Measurements from ENCODE around the gene CLASRP. TPM values are rescaled to one million over a fixed set of nuclear protein-coding genes. Genes with fewer than 3 reads are reported as not detected.
"Not testable (repeated sequence)": the region's sequence is repeated elsewhere in the genome, so short reads cannot be mapped to it uniquely, and the experiment has no call there.

Gene CLASRP, protein sequence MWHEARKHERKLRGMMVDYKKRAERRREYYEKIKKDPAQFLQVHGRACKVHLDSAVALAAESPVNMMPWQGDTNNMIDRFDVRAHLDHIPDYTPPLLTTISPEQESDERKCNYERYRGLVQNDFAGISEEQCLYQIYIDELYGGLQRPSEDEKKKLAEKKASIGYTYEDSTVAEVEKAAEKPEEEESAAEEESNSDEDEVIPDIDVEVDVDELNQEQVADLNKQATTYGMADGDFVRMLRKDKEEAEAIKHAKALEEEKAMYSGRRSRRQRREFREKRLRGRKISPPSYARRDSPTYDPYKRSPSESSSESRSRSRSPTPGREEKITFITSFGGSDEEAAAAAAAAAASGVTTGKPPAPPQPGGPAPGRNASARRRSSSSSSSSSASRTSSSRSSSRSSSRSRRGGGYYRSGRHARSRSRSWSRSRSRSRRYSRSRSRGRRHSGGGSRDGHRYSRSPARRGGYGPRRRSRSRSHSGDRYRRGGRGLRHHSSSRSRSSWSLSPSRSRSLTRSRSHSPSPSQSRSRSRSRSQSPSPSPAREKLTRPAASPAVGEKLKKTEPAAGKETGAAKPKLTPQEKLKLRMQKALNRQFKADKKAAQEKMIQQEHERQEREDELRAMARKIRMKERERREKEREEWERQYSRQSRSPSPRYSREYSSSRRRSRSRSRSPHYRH
- total RNA-seq, result 51.8 and 91.3 TPM in 2 replicates
- 48.7 TPM for polyA plus RNA-seq (2012)

DNA sequence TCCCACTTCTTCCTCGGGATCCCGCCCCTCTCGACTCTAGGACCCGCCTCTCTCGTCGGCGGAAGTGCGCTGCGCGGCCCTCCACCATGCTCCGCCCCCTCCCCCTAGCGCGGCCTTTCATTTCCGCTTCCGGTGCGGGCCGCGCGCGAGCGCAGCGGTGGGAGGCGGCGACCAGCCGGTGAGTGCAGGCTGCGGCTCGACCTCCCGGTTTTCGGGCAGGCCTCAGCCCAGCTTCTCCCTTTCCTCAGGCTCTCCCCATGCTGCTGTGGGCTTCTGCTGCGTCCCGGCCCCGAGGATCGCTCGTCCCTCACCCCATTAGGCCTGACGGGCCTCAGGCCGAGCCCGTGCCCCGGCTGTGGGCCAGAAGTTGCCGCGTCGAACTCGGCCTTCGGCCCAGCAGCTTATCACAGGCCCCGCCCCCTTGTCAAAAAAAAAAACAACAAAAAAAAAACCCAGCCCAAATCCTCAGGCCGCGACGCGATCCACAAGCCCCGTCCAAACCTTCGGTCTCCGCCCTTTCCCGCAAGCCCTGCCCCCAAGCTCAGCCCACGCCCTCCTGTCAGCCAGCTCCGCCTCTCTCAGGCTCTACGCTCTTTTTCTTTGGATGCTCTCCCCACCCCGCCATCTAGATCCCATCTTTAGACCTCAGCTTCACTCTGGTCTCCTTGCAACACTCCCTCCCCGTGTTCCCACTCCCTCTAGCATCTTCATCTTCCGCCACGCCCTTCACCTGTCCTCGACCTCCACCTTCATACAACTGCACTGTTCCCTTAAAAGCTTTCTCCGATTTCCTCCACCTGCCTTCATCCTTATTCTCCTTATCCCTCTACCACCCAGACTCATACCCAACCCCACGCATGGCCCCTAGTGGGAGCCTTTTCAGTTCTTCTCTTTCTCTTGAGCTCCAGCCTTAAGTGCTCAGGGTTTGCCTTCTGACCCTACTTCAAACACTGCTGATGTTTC lies at the start of gene CLASRP:
Gene CLASRP, plus strand, starts transcription at position 115 of the 963 bp plus-strand sequence. CDS start 1,168 bp downstream, outside the sequence.
- peak; percentile 90 for DNase-seq (ENCODE audit: low read depth)

DNA sequence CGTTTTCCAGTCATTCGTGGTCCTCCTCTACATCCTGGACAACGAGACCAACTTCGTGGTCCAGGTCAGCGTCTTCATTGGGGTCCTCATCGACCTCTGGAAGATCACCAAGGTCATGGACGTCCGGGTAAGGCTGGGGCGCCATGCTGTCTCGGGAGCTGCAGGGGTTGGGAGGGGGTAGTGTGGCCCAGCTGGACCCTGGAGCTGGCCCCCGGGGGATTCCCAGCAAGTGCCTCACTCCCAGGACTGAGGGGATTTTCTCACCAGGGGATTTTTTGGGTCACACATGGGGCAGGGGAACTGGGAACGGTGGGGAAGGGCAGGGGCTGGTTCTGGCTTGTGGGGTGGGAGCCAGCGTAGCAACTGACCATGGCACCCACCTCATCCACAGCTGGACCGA lies 48.4 kb upstream of the CLASRP start:
- DNase-seq (ENCODE audit: low read depth), result no peak

DNA sequence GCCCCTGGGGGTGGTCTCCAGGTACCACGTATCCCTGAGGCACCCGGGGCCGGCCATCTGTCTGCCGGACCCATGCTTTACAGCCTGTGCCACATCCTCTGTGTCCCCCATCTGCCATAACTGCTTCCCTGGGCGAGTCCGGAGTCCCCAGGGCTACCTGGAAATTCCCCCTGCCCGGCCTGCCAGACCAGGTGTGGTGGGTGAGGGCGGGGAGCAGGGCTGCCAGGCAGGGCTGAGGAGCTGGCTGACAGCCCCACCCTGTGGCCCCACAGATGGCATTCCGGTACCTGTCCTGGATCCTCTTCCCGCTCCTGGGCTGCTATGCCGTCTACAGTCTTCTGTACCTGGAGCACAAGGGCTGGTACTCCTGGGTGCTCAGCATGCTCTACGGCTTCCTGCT lies 47.9 kb upstream of the CLASRP start:
- no peak for DNase-seq (ENCODE audit: low read depth)

DNA sequence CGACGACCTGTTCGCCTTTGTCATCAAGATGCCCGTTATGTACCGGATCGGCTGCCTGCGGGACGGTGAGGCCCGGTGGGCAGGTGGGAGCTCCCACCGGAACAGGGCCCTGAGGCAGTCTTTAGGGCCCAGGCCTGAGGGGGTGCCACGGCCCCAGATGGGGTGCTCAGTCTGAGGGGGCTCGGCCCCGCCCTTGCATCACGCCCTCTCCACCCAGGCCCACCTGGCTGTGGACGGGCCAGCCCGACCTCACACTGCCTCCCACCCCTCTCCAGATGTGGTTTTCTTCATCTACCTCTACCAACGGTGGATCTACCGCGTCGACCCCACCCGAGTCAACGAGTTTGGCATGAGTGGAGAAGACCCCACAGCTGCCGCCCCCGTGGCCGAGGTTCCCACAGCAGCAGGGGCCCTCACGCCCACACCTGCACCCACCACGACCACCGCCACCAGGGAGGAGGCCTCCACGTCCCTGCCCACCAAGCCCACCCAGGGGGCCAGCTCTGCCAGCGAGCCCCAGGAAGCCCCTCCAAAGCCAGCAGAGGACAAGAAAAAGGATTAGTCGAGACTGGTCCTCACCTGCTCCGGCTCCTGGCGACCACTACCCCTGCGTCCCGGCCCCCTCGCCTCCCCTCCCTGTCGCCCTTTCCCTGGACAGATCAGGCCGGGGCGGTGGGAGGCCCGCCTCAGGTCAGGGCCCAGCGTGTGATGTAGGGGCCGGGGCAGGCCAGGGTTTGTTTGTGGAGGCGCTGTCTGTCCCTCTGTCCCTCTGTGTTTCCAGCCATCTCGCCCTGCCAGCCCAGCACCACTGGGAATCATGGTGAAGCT lies 46.3 kb upstream of the CLASRP start:
- no peak for DNase-seq (ENCODE audit: low read depth)

DNA sequence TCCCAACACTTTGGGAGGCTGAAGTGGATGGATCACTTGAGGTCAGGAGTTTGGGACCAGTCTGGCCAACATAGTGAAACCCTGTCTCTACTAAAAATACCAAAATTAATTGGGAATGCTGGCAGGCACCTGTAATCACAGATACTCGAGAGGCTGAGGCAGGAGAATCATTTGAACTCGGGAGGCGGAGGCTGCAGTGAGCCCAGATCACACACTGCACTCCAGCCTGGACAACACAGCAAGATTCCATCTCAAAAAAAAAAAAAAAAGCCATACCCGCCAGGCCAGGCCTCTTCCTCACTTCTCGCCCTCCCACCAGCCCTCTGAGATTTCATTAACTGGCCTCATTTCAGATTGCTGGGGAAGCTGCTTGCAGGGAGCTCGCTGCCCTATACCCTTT lies 45.3 kb upstream of the CLASRP start:
- no peak for DNase-seq (ENCODE audit: low read depth)

DNA sequence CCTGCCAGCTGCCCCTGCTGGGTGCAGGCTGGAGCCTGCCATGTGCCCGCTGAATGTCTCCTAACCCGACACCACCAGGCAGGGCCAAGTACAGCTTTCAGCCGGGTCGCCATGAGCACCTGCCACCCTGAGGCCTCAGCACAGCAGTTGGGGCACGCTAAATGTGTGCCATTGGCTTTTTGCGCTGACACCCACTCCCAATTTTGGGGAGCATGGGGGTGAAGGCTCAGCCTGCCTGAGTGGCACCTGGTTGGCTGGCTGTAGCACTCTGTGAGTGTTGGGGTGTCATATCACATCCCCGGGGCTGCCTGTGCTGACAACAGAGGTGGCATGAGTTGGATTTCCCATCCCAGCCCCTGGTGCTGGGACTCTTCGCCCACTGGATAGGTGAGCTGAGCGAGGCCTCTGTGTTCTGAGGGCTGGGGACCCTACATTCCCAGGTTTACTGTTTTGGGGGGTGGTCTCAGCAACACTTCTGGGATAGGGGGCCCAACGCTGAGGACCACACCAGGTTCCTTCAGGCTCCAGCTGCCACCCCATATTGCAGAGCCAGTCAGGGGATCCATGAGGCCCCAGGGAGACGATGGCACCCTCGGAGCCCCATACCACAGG lies 44.8 kb upstream of the CLASRP start:
- DNase-seq (ENCODE audit: low read depth), result peak; percentile 59

DNA sequence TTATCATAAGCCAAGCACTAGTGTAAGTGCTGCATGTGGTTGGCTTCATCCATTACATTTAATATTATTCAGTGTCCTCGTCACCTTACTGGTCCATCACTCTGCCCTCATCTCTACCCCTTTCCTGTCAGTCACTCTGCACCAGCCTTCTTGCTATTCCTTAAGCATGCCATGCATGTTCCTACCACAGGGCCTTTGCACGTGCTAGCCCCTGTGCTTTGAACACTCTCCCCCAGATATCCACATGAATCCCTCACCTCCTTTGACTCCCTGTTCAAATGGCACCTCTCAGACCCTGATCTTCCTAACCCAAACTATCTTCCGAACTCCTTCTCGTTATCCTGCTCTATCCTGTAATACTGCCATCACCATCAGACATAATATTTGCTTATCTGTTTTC lies 40.8 kb upstream of the CLASRP start:
- DNase-seq (ENCODE audit: low read depth), result no peak

DNA sequence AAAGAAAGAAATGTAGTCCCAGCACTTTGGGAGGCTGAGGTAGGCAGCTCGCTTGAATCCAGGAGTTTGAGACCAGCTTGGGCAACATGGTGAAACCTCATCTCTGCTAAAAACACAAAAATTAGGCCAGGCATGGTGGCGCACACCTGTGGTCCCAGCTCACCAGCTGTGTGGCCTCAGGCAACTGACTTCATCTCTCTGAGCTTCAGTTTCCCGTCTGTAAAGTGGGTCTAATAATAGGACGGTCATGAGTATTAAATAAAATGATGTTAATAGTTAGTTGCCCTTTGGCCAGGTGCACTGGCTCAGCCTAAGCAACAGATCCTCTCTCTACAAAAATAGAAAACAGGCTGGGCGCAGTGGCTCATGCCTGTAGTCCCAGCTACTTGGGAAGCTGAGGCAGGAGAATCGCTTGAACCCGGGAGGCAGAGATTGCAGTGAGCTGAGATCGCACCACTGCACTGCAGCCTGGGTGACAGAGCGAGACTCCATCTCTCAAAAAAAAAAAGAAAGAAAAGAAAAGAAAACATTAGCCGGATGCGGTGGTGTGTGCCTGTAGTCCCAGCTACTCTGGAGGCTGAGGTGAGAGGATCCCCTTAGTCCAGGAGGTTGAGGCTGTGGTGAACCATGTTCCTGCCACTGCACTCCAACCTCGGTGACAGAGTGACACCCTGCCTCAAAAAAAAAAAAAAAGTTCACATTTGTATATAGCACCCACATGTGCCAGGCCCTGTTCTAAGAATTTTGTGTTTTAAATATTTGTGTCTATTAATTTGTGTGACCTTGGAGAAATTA lies 39.5 kb upstream of the CLASRP start:
- DNase-seq (ENCODE audit: low read depth), result peak; percentile 41

DNA sequence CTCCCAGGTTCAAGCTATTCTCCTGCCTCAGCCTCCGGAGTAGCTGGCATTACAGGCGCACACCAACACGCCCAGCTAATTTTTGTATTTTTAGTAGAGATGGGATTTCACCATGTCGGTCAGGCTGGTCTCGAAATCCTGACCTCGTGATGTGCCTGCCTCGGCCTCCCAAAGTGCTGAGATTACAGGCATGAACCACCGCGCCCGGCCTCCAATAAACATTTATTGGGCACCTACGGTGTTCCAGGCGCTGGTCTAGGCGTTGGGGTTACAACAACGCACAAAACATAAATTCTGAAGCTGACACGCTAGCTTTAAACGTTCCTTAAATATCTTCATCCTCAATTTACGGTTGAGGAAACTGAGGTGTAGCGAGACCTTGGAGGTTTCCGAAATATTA lies 38.2 kb upstream of the CLASRP start:
- DNase-seq (ENCODE audit: low read depth), result not testable (repeated sequence)

DNA sequence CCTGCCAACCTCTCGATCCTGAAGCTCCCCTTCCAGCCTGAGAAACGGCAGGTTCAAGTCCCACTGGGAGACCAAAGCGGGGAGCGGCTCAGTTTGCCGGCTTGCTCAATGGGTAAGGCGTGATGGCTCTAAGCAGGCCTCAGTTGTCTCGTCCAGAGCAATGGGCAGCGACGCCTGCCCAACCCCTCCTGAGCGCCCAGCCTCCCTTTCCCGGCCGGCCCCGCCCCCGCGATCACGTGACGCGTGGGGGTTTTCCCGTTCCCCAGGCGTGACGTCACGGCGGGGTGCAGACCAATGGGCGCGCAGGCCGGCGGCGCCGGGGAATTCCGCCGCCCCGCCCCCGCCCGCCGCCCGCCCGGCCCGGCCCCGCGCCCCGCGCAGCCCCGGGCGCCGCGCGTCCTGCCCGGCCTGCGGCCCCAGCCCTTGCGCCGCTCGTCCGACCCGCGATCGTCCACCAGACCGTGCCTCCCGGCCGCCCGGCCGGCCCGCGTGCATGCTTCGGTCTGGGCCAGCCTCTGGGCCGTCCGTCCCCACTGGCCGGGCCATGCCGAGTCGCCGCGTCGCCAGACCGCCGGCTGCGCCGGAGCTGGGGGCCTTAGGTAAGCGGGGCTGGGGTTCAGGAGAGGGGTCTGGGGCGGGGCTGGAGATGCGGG lies 37.6 kb upstream of the CLASRP start, which contains the start of gene RELB:
Gene RELB, plus strand, starts transcription at position 378 of the 653 bp plus-strand sequence. Its CDS starts 116 bp downstream, at position 494.
- DNase-seq (ENCODE audit: low read depth), result peak; percentile 92

DNA sequence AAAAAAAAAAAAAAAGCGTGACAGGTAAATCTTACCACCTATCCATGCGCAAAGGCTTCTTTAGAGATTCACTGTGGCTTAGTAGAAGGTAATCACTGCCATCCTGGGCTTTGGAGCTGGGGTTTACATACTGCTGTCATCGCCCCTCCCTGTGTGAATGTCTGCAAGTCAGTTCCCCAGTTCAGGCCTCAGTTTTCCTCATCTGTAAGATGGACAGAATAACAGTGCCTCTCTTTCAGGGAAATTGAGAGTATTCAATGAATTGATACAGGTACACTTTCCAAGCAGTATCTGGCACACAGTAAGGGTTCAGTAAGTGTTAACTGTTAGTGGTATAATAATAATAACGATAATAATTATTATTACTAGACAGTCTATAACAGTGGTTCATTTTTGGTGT lies 35.4 kb upstream of the CLASRP start:
- DNase-seq (ENCODE audit: low read depth), result no peak

DNA sequence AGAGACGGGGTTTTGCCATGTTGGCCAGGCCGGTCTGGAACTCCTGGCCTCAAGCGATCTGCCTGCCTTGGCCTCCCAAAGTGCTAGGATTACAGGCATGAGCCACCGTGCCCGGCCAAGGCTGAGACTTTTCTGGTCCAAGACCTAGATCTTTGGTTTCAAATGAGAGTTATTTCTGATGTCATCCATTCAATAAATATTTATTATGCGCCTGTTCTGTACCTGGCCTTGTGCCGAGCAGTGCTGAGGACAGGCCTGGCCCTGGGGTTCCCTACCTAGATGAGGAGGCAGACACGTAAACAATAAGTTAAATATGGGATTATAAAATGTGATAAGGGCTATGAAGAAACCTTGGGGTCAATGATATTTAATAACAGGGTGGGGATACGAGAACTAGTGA lies 33.1 kb upstream of the CLASRP start:
- DNase-seq (ENCODE audit: low read depth), result no peak

DNA sequence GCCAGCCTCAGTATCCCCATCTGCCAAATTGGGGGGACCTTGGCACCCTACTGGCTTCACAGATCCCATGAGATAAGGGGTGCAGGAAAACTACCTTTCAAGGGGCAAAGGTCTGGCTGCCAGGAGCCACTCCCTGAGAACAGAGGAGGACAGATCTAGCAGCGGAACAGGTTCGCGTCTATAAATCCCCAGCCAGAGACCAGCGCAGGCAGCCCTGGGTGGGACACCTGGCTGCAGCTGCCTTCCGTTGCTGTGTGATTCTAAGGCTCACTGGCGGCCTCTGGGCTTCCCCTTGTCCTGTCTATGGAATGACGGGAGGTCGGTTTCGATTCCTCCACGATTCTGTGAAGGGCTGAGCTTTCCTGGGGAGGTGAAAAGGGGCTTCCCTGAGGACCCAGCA lies 30.3 kb upstream of the CLASRP start:
- no peak for DNase-seq (ENCODE audit: low read depth)

DNA sequence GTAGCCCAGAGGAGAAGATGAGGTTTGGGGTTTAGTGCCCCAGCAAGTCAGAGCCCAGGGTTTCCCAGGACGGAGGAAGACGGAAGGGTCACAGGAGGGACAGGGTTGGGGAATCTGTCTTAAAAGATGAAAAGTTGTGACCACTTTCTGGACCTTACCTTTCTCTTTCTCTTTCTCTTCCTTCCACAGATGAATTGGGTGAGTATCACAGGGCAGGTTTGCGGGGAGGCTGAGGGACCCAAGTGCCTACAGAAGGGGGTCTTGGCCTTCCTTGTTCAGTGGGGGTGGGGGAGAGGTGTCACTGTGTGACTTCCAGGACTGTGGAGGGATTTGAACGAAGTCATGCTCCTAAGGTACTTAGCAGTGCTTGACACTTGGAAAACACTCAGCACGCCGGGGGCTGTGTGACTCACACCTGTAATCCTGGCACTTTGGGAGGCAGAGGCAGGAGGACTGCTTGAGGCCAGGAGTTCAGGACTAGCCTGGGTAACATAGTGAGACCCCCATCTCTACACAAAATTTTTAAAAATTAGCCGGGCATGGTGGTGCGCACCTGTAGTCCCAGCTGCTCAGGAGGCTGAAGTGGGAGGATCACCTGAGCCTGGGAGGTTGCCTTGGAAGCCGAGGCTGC lies 29.1 kb upstream of the CLASRP start:
- no peak for DNase-seq (ENCODE audit: low read depth)

DNA sequence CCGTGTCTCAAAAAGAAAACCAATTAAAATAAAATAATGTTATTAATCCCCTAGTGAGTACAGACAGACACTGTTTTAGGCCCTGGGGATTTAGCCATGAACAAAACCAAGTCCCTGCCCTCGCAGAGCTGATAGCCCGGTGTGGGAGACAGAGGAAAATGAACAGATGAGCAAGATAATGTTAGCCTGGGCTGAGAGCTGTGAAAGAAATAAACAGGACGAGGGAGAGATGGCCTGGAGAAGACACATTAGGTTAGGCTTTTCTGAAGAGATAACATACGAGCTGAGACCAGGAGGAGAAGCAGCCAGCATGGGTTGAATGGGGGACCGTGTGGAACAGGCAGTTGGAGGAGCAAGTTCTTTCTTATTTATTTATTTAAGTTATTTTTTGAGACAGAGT lies 28.5 kb upstream of the CLASRP start:
- no peak for DNase-seq (ENCODE audit: low read depth)

DNA sequence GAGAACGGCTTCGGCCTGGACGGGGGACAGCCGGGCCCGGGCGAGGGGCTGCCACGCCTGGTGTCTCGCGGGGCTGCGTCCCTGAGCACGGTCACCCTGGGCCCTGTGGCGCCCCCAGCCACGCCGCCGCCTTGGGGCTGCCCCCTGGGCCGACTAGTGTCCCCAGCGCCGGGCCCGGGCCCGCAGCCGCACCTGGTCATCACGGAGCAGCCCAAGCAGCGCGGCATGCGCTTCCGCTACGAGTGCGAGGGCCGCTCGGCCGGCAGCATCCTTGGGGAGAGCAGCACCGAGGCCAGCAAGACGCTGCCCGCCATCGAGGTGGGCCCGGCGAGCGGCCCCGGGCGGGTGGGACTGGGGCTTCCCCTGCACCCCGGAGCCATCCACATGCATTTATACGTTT lies 26.9 kb upstream of the CLASRP start:
- DNase-seq (ENCODE audit: low read depth), result no peak

DNA sequence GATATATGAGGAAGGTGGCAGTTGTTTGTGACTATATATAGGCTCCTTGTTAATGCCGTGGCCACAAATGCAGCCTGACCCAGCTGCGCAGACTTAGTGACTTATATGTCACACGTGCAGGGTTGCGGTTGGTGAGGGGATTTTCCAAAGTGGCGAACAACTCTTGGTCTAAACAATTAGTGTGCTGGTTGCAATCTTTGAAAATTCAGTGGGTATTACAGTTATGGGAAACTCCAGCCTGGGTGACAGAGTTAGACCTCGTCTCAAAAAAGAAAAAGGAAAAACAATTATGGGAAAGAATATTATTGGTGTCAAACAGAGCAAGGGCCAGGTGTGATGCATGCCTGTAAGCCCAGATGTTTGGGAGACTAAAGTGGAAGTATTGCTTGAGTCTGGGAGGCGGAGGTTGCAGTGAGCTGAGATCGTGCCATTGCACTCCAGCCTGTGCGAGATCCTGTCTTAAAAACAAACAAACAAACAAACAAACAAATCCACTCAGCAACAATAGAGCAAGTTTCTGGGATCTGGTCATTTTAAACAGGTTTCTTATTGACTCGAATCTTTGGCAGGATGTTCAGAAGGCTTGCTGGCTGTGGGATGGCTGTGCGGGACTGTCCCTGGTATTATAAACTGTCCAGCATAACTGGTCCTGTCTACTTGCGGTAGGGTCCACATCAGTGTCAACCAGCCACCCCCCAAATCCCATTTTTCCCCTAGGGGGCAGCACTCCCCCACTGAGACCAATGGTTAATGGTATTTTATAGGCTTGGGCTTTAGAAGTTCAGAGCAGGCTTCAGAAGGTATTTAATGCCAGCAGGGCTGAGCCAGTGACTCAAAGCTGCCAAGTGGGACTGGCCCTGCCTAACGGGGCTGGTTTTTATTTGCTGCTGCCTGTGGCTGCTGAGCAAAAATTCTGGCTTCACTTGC lies 22.2 kb upstream of the CLASRP start:
- peak; percentile 80 for DNase-seq (ENCODE audit: low read depth)
